ENCODE data around the gene TRABD2A. TPM values are rescaled to one million over a fixed set of nuclear protein-coding genes. Genes with fewer than 3 reads are reported as not detected.
A peak's percentile ranks its signal among the peaks of the same experiment; 100 is the strongest.

The TRABD2A gene
- polyA plus RNA-seq, 1 donor (not counting 4 experiments of a cell fraction or from before 2014, with no cell fraction given): 0.54 TPM

DNA sequence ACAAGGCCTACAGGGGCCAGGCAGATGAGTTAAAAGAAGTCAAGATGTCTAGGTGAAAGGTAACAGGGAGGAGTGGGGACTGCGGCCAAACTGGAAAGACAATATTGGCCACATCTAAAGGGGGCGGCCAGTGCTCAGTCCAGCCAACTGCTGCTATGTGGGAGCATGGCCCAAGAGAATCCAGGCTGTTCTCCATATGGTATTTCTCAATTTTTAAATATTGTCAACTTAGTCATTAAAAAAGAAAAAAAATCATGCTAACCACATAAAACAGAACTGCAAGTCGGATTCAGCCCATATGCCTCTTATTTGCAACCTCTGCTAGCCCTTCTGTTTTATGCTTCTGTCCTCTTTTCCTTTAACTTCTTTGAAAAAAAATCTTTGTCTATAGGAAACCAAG is 14.8 kb downstream of the TRABD2A start:
- H3K27me3 ChIP-seq (ENCODE audit: control insufficient read depth, extremely low read depth, insufficient read depth, low read length): peaks cover 3% of the 10 kb centered on the region
- H3K36me3 ChIP-seq (ENCODE audit: control insufficient read depth in 2 of 2, extremely low read depth in 1 of 2, insufficient read depth in 2 of 2, low read length in 2 of 2): no peaks in the 10 kb centered on the region
- dilution Hi-C loops (cut with MboI; ENCODE audit: extremely low pct_ligation_motif_present, low sequenced_read_pairs): no loop called here
- H3K9me1 ChIP-seq (ENCODE audit: control insufficient read depth, extremely low read depth, insufficient read depth, low read length): no peaks in the 10 kb centered on the region
- DNase-seq (ENCODE audit: low read depth, low spot score) (no peak), FAIRE-seq (no peak)
- no peak overlapping the region for H3K4me2 ChIP-seq (ENCODE audit: control insufficient read depth, extremely low read depth, insufficient read depth, low read depth, low read length)
- no peaks in the 10 kb centered on the region for H4K20me1 ChIP-seq (ENCODE audit: control insufficient read depth, extremely low read depth, insufficient read depth, low read length)
- no peaks in the 10 kb centered on the region for H3K9me3 ChIP-seq (ENCODE audit: control insufficient read depth, low read depth, low read length)
- H3K79me2 ChIP-seq (ENCODE audit: control insufficient read depth, insufficient read depth, low read length): no peaks in the 10 kb centered on the region
- H3K4me3 ChIP-seq (ENCODE audit: control insufficient read depth in 2 of 3, extremely low read depth in 1 of 3, insufficient read depth in 2 of 3, low read depth in 1 of 3, low read length in 3 of 3): no peak overlapping the region
- H3K27ac ChIP-seq (ENCODE audit: control insufficient read depth, insufficient read depth, low read length): no peak overlapping the region
- no peak overlapping the region for H3K9ac ChIP-seq (ENCODE audit: control insufficient read depth, extremely low read depth, insufficient read depth, low read length)
- TF ChIP-seq EZH2 (IDR thresholded peaks at IDR 0.05; ENCODE audit: low read length): no peak
- TF ChIP-seq, protein P1, sequence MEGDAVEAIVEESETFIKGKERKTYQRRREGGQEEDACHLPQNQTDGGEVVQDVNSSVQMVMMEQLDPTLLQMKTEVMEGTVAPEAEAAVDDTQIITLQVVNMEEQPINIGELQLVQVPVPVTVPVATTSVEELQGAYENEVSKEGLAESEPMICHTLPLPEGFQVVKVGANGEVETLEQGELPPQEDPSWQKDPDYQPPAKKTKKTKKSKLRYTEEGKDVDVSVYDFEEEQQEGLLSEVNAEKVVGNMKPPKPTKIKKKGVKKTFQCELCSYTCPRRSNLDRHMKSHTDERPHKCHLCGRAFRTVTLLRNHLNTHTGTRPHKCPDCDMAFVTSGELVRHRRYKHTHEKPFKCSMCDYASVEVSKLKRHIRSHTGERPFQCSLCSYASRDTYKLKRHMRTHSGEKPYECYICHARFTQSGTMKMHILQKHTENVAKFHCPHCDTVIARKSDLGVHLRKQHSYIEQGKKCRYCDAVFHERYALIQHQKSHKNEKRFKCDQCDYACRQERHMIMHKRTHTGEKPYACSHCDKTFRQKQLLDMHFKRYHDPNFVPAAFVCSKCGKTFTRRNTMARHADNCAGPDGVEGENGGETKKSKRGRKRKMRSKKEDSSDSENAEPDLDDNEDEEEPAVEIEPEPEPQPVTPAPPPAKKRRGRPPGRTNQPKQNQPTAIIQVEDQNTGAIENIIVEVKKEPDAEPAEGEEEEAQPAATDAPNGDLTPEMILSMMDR (optimal IDR thresholded peaks at IDR 0.05 in 1 of 3, IDR thresholded peaks at IDR 0.05 in 1 of 3, conservative IDR thresholded peaks at IDR 0.05 in 1 of 3; ENCODE audit: extremely low read depth in 1 of 3, insufficient read depth in 2 of 3, low read length in 3 of 3): no peak
- H2AFZ ChIP-seq (ENCODE audit: control insufficient read depth, low read length): no peak overlapping the region
- no peaks in the 10 kb centered on the region for H3K4me1 ChIP-seq (ENCODE audit: control insufficient read depth, extremely low read depth, insufficient read depth, low read length)

DNA sequence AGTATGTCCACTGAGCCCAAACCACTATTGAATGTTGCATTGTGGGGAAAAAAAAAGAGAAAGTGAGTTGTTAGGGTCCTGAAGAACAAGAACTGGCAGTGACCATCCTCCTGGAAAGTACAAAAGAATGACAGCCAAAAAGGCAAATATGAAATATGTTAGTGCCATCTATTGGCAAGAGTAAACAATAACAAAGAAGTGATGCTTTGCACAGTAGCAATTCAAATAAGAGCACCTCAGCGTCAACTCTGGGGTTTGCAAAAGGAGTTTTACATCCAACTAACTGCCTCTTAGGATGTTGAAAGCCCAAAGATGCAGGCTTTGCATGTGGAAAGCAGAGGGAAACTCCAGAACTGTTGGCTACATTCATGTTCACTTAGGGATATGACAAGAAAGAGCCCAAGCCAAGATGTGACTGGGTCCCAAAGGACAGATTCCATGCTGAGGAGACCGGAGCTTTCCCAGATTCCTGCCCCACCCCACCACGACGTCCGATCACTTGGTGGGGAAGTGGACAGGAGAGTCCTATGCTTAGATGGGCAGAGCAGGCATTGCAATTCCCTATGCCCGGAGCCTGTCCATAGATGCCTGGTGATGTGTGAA is 15.6 kb downstream of the TRABD2A start:
- dilution Hi-C loops (cut with MboI; ENCODE audit: extremely low pct_ligation_motif_present, low sequenced_read_pairs): no loop called here
- FAIRE-seq: peak; percentile 48

More for the DNA sequence above, 15.6 kb downstream of the TRABD2A start:
- TF ChIP-seq, protein P1 (optimal IDR thresholded peaks at IDR 0.05 in 1 of 3, IDR thresholded peaks at IDR 0.05 in 1 of 3, conservative IDR thresholded peaks at IDR 0.05 in 1 of 3; ENCODE audit: extremely low read depth in 1 of 3, insufficient read depth in 2 of 3, low read length in 3 of 3): peak in 2 of 3 experiments; percentile 19 to 37
- TF ChIP-seq EZH2 (IDR thresholded peaks at IDR 0.05; ENCODE audit: low read length): no peak
- Histone ChIP-seq H3K79me2 (ENCODE audit: control insufficient read depth, insufficient read depth, low read length) (no peaks in the 10 kb centered on the region), H3K27me3 (ENCODE audit: control insufficient read depth, extremely low read depth, insufficient read depth, low read length) (peaks cover 3% of the 10 kb centered on the region), H3K9me3 (ENCODE audit: control insufficient read depth, low read depth, low read length) (no peaks in the 10 kb centered on the region), H3K4me1 (ENCODE audit: control insufficient read depth, extremely low read depth, insufficient read depth, low read length) (no peaks in the 10 kb centered on the region), H3K9me1 (ENCODE audit: control insufficient read depth, extremely low read depth, insufficient read depth, low read length) (no peaks in the 10 kb centered on the region), H3K36me3 (ENCODE audit: control insufficient read depth in 2 of 2, extremely low read depth in 1 of 2, insufficient read depth in 2 of 2, low read length in 2 of 2) (no peaks in the 10 kb centered on the region), H3K9ac (ENCODE audit: control insufficient read depth, extremely low read depth, insufficient read depth, low read length) (no peak overlapping the region), H4K20me1 (ENCODE audit: control insufficient read depth, extremely low read depth, insufficient read depth, low read length) (no peaks in the 10 kb centered on the region), H3K4me3 (ENCODE audit: control insufficient read depth in 2 of 3, extremely low read depth in 1 of 3, insufficient read depth in 2 of 3, low read depth in 1 of 3, low read length in 3 of 3) (no peak overlapping the region), H3K27ac (ENCODE audit: control insufficient read depth, insufficient read depth, low read length) (no peak overlapping the region), H2AFZ (ENCODE audit: control insufficient read depth, low read length) (no peak overlapping the region), H3K4me2 (ENCODE audit: control insufficient read depth, extremely low read depth, insufficient read depth, low read depth, low read length) (no peak overlapping the region)
- no peak for DNase-seq (ENCODE audit: low read depth, low spot score)

Data from keratinocyte (primary cell).